ENCODE measurements around the gene C3orf70.
"Not testable (repeated sequence)": the region's sequence is repeated elsewhere in the genome, so short reads cannot be mapped to it uniquely, and the experiment has no call there.

The C3orf70 gene

GRCh38 chr3:185150561-185150960 is 2.3 kb downstream of the C3orf70 start:
- DNase-seq = no peak

GRCh38 chr3:185149591-185149990 is 3.3 kb downstream of the C3orf70 start:
- no peak for DNase-seq

GRCh38 chr3:185145511-185145910 is 7.3 kb downstream of the C3orf70 start:
- DNase-seq = no peak

GRCh38 chr3:185144784-185145183 is 8.1 kb downstream of the C3orf70 start:
- DNase-seq = no peak

GRCh38 chr3:185137821-185138220 is 15.0 kb downstream of the C3orf70 start:
- DNase-seq = no peak

GRCh38 chr3:185134509-185134908 is 18.4 kb downstream of the C3orf70 start:
- DNase-seq = no peak

- no peak for DNase-seq
Measured at GRCh38 chr3:185131602-185132256, 21.1 kb downstream of the C3orf70 start.

GRCh38 chr3:185129083-185129482 is 23.8 kb downstream of the C3orf70 start:
- DNase-seq = no peak

GRCh38 chr3:185126201-185126600 is 26.7 kb downstream of the C3orf70 start:
- DNase-seq = no peak

- DNase-seq = no peak
Measured at GRCh38 chr3:185120126-185120525, 32.7 kb downstream of the C3orf70 start.

- no peak for DNase-seq
Measured at GRCh38 chr3:185115371-185115770, 37.5 kb downstream of the C3orf70 start.

GRCh38 chr3:185114756-185115155 is 38.1 kb downstream of the C3orf70 start:
- DNase-seq = no peak

GRCh38 chr3:185112186-185112585 is 40.7 kb downstream of the C3orf70 start:
- DNase-seq = no peak

GRCh38 chr3:185109012-185109411 is 43.8 kb downstream of the C3orf70 start:
- DNase-seq = not testable (repeated sequence)

GRCh38 chr3:185106256-185106890 is 46.5 kb downstream of the C3orf70 start:
- not testable (repeated sequence) for DNase-seq

GRCh38 chr3:185103359-185104127 is 49.3 kb downstream of the C3orf70 start:
- no peak for DNase-seq

GRCh38 chr3:185094697-185095096 is 58.2 kb downstream of the C3orf70 start:
- no peak for DNase-seq

- no peak for DNase-seq
Measured at GRCh38 chr3:185093116-185093515, 59.7 kb downstream of the C3orf70 start.

GRCh38 chr3:185090811-185091210 is 62.0 kb downstream of the C3orf70 start:
- DNase-seq = no peak

- DNase-seq = no peak
Measured at GRCh38 chr3:185089751-185090150, 63.1 kb downstream of the C3orf70 start.

- DNase-seq = no peak
Measured at GRCh38 chr3:185089343-185089742, 63.5 kb downstream of the C3orf70 start.

- no peak for DNase-seq
Measured at GRCh38 chr3:185087419-185087818, 65.4 kb downstream of the C3orf70 start.

GRCh38 chr3:185084901-185085300 is 68.0 kb downstream of the C3orf70 start:
- DNase-seq = no peak

GRCh38 chr3:185084402-185084801 is 68.5 kb downstream of the C3orf70 start:
- no peak for DNase-seq
